NCI-H1930 (cell line): ENCODE measurements around the gene MSRB3.
"Not testable (repeated sequence)": the region's sequence is repeated elsewhere in the genome, so short reads cannot be mapped to it uniquely, and the experiment has no call there.

Experiments used
- DNase-seq, 2 experiments: peaks; one replicate each; lab custom pipeline; 2025; lab: John Stamatoyannopoulos, UW

The MSRB3 gene

GRCh38 chr12:65457341-65457740, 178.9 kb downstream of the MSRB3 start:
- DNase-seq = not testable (repeated sequence)

GRCh38 chr12:65458718-65459117, 180.2 kb downstream of the MSRB3 start:
- DNase-seq = no peak

GRCh38 chr12:65459545-65459944, 181.1 kb downstream of the MSRB3 start:
- DNase-seq = no peak

GRCh38 chr12:65460063-65460462, 181.6 kb downstream of the MSRB3 start:
- no peak for DNase-seq

- DNase-seq = no peak
These were observed 182.5 kb downstream of the MSRB3 start for GRCh38 chr12:65461017-65461416.

GRCh38 chr12:65462484-65462883, 184.0 kb downstream of the MSRB3 start:
- no peak for DNase-seq

GRCh38 chr12:65463082-65463481, 184.6 kb downstream of the MSRB3 start:
- DNase-seq = no peak

- DNase-seq = no peak
These were observed 185.1 kb downstream of the MSRB3 start for GRCh38 chr12:65463611-65464010.

- no peak for DNase-seq
These were observed 186.4 kb downstream of the MSRB3 start for GRCh38 chr12:65464930-65465329.

- DNase-seq = no peak
These were observed 187.5 kb downstream of the MSRB3 start for GRCh38 chr12:65465766-65466547.

GRCh38 chr12:65466911-65467310, 188.4 kb downstream of the MSRB3 start:
- no peak for DNase-seq

- DNase-seq = no peak
These were observed 191.8 kb downstream of the MSRB3 start for GRCh38 chr12:65470256-65470655.

- DNase-seq = no peak
These were observed 193.6 kb downstream of the MSRB3 start for GRCh38 chr12:65472079-65472478.

- DNase-seq = no peak
These were observed 196.3 kb downstream of the MSRB3 start for GRCh38 chr12:65474831-65475230.

GRCh38 chr12:65477721-65478120, 199.2 kb downstream of the MSRB3 start:
- DNase-seq = no peak

- not testable (repeated sequence) for DNase-seq
These were observed 205.5 kb downstream of the MSRB3 start for GRCh38 chr12:65483891-65484516.

- DNase-seq = no peak
These were observed 209.7 kb downstream of the MSRB3 start for GRCh38 chr12:65488197-65488596.

- no peak for DNase-seq
These were observed 211.8 kb downstream of the MSRB3 start for GRCh38 chr12:65490250-65490649.

- no peak for DNase-seq
These were observed 214.8 kb downstream of the MSRB3 start for GRCh38 chr12:65492998-65493912.

- no peak for DNase-seq
These were observed 215.4 kb downstream of the MSRB3 start for GRCh38 chr12:65493913-65494245.

GRCh38 chr12:65494537-65494936, 216.1 kb downstream of the MSRB3 start:
- DNase-seq = no peak

GRCh38 chr12:65495233-65495632, 216.8 kb downstream of the MSRB3 start:
- DNase-seq = no peak

GRCh38 chr12:65496617-65497016, 218.1 kb downstream of the MSRB3 start:
- DNase-seq = no peak
